Measurements from ENCODE around the gene CD33. TPM values are rescaled to one million over a fixed set of nuclear protein-coding genes. Genes with fewer than 3 reads are reported as not detected.

CD33 gene
- total RNA-seq (2022; extraction: Qiagen RNA extraction), result 0.15 TPM in 2 of 5 replicates, not detected in the others

DNA sequence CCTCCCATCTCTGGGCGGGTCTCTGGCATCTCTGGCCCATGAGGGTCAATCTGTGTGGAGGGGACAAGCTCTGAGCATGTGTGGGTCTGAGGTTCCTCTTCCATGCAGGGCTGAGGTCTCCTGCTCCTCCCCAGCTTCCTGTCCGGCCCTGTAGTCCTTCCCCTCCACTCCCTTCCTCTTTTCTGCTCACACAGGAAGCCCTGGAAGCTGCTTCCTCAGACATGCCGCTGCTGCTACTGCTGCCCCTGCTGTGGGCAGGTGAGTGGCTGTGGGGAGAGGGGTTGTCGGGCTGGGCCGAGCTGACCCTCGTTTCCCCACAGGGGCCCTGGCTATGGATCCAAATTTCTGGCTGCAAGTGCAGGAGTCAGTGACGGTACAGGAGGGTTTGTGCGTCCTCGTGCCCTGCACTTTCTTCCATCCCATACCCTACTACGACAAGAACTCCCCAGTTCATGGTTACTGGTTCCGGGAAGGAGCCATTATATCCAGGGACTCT is at the start of gene CD33:
Gene CD33, plus strand, starts transcription at position 183 of the 496 bp plus-strand sequence. Its CDS starts 39 bp downstream, at position 222.

DNA sequence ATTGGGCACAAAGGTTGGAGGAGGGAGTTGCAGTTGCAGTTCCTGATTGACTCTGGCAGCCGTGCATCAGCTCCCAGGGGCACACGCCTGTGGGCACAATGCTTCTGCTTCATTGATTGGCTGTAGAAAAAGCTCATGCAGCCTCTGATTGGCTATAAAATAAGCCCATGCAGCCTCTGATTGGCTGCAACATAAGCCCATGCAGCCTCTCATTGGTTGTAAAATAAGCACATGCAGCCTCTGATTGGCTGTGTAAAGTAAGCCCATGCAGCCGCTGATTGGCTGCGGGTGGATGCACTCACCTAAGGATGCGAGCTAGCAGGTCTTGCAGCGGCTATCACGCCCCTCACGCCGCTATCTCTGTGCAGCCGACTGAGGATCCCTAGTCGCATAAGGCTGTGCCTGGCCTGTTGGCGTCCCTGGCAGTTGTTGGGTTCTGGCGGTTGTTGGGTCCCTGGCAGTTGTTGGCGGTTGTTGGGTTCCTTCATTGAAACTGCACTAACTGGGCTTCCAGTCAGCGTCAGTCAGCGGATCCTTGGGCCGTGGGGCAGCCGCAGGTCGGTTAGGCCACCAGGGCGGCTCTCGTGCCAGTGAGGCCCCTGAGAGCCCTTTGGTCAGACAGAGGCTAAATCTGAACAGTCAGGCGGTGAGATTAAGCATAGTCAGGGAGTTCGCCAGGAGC is 26.0 kb downstream of the CD33 start, which contains the start of gene SIGLECL1:
Gene SIGLECL1, plus strand, starts transcription at position 295 of the 682 bp plus-strand sequence. CDS start 12,993 bp downstream, outside the sequence.

Other genes starting within 250 kb of the CD33 start
- not detected in 5 replicates for gene KLK7, start 241.2 kb upstream of the CD33 start, total RNA-seq (2022; extraction: Qiagen RNA extraction)
- not detected in 5 replicates for gene KLK8, start 223.5 kb upstream of the CD33 start, total RNA-seq (2022; extraction: Qiagen RNA extraction)
- gene KLK10, start 205.4 kb upstream of the CD33 start, total RNA-seq (2022; extraction: Qiagen RNA extraction), result 0.13 to 0.58 TPM (median 0.29 TPM) in 5 replicates
- gene KLK11, start 198.5 kb upstream of the CD33 start, total RNA-seq (2022; extraction: Qiagen RNA extraction), result not detected in 5 replicates
- gene KLK12, start 190.1 kb upstream of the CD33 start, total RNA-seq (2022; extraction: Qiagen RNA extraction), result not detected in 5 replicates
- 0.15 TPM in 1 of 5 replicates, not detected in the others for gene KLK13, start 160.0 kb upstream of the CD33 start, total RNA-seq (2022; extraction: Qiagen RNA extraction)
- 0.20 to 0.55 TPM (median 0.43 TPM) in 5 replicates for gene KLK14, start 142.2 kb upstream of the CD33 start, total RNA-seq (2022; extraction: Qiagen RNA extraction)
- 4.4 to 14.5 TPM (median 14.3 TPM) in 5 replicates for gene CTU1, start 116.7 kb upstream of the CD33 start, total RNA-seq (2022; extraction: Qiagen RNA extraction)
- 0.09 TPM in 1 of 5 replicates, not detected in the others for gene SIGLEC9, start 100.2 kb upstream of the CD33 start, total RNA-seq (2022; extraction: Qiagen RNA extraction)
- not detected in 5 replicates for gene SIGLEC7, start 82.8 kb upstream of the CD33 start, total RNA-seq (2022; extraction: Qiagen RNA extraction)
- gene SIGLECL1, start 26.0 kb downstream of the CD33 start, total RNA-seq (2022; extraction: Qiagen RNA extraction), result not detected in 5 replicates
- gene IGLON5, start 86.6 kb downstream of the CD33 start, total RNA-seq (2022; extraction: Qiagen RNA extraction), result 0.06 to 0.09 TPM (median 0.08 TPM) in 4 of 5 replicates, not detected in the other
- 9.6 to 14.1 TPM (median 13.8 TPM) in 5 replicates for gene VSIG10L, start 117.1 kb downstream of the CD33 start, total RNA-seq (2022; extraction: Qiagen RNA extraction)
- gene ETFB, start 141.3 kb downstream of the CD33 start, total RNA-seq (2022; extraction: Qiagen RNA extraction), result 227 to 265 TPM (median 239 TPM) in 5 replicates
- gene CLDND2, start 143.9 kb downstream of the CD33 start, total RNA-seq (2022; extraction: Qiagen RNA extraction), result 4.6 to 14.2 TPM (median 13.0 TPM) in 5 replicates
- not detected in 5 replicates for gene NKG7, start 147.6 kb downstream of the CD33 start, total RNA-seq (2022; extraction: Qiagen RNA extraction)
- gene LIM2, start 162.9 kb downstream of the CD33 start, total RNA-seq (2022; extraction: Qiagen RNA extraction), result not detected in 5 replicates
- gene C19orf84, start 165.5 kb downstream of the CD33 start, total RNA-seq (2022; extraction: Qiagen RNA extraction), result not detected in 5 replicates
- not detected in 5 replicates for gene SIGLEC10, start 192.6 kb downstream of the CD33 start, total RNA-seq (2022; extraction: Qiagen RNA extraction)
- not detected in 5 replicates for gene SIGLEC8, start 233.4 kb downstream of the CD33 start, total RNA-seq (2022; extraction: Qiagen RNA extraction)